Right atrium auricular region (tissue), 2 donors: ENCODE results near the gene MYPN. TPM values are rescaled to one million over a fixed set of nuclear protein-coding genes. Genes with fewer than 3 reads are reported as not detected.

Experiments used
- DNase-seq: peaks from one replicate; pipeline ENCODE4 v3.0.0-alpha.2; 2019; ENCODE audit warnings: low spot score
- H3K27ac ChIP-seq, 2 donors: fragments of 200-600 bp; sonication (generic); 1 replicate in 1 of 2; 2 replicates in 1 of 2; pipeline ENCODE4 v1.5.1; 2016 to 2019
- H3K27me3 ChIP-seq, 2 donors: fragments of 200-600 bp; sonication (generic); one replicate each; pipeline versions ENCODE4 v1.5.1 to v1.6.0; 2017 to 2019
- H3K36me3 ChIP-seq: fragments of 200-600 bp; sonication (generic); one replicate; pipeline ENCODE4 v1.5.1; 2016
- H3K4me1 ChIP-seq, 2 donors: fragments of 200-600 bp; sonication (generic); one replicate each; pipeline versions ENCODE4 v1.5.1 to v1.6.0; 2017 to 2019
- H3K4me3 ChIP-seq, 2 donors: fragments of 200-600 bp; sonication (generic); 1 replicate in 1 of 2; 2 replicates in 1 of 2; pipeline ENCODE4 v1.5.1; 2017 to 2019; ENCODE audit warnings: mild to moderate bottlenecking in 1 of 2, moderate library complexity in 1 of 2
- H3K9me3 ChIP-seq, 2 donors: fragments of 200-600 bp; sonication (generic); one replicate each; pipeline ENCODE4 v1.5.1; 2019
- CTCF ChIP-seq, 2 donors: fragments of 200-600 bp; sonication (generic); IDR thresholded peaks; one replicate each; pipeline ENCODE4 v1.5.1; 2019; ENCODE audit warnings: antibody characterized with exemption in 2 of 2
- total RNA-seq, 2 donors: library from RNA; depleted of rRNA; stranded (reverse); fragments of >200 nt; gene quantifications; one replicate each; pipeline ENCODE4 v1.1.0, GENCODE V29; 2016

MYPN gene
- total RNA-seq, 2 donors from 2014 or later: 93.5 to 145 TPM

DNA sequence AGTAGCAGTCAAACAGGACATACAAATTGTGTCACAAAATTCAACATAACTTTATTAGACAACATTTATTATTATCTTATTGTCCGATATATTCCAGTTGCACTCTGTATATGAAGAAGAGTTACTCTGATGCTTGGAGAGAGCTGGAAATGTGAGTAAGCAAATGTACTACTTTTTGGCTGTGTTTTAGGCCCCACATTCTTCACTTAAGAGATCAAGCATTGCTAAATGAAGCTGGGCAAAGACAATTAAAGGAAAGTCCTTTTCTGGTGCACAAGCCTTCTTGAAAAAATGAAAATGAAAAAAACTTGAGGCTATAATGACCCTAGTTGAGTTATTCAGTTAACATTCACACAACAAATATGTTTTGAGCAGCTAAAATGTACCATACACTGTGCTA is 26.1 kb downstream of the MYPN start:
- H3K27me3 ChIP-seq: no peaks in the 10 kb centered on the region
- no peaks in the 10 kb centered on the region for H3K36me3 ChIP-seq
- peaks cover 0 to 33% of the 10 kb centered on the region in 2 donors for H3K4me1 ChIP-seq
- no peak for TF ChIP-seq CTCF (IDR thresholded peaks at IDR 0.05)
- peak overlapping the region; percentile 75 to 94 for H3K27ac ChIP-seq
- DNase-seq: no peak
- no peaks in the 10 kb centered on the region for H3K9me3 ChIP-seq
- H3K4me3 ChIP-seq: no peak overlapping the region

- Histone ChIP-seq H3K27ac (peak overlapping the region; percentile 75 to 94), H3K4me1 (peaks cover 0 to 33% of the 10 kb centered on the region in 2 donors), H3K36me3 (no peaks in the 10 kb centered on the region), H3K4me3 (no peak overlapping the region), H3K9me3 (no peaks in the 10 kb centered on the region), H3K27me3 (no peaks in the 10 kb centered on the region)
- no peak for DNase-seq
- no peak for TF ChIP-seq CTCF (IDR thresholded peaks at IDR 0.05)
Observed at GRCh38 chr10:68135922-68136792, 26.9 kb downstream of the MYPN start.

GRCh38 chr10:68137171-68137570 is 27.9 kb downstream of the MYPN start:
- Histone ChIP-seq H3K27me3 (no peaks in the 10 kb centered on the region), H3K36me3 (no peaks in the 10 kb centered on the region), H3K4me1 (peaks cover 0 to 33% of the 10 kb centered on the region in 2 donors), H3K9me3 (no peaks in the 10 kb centered on the region), H3K27ac (peak overlapping the region; percentile 12 to 94), H3K4me3 (no peak overlapping the region)
- DNase-seq: no peak
- no peak for TF ChIP-seq CTCF (IDR thresholded peaks at IDR 0.05)

GRCh38 chr10:68138526-68138925 is 29.2 kb downstream of the MYPN start:
- Histone ChIP-seq H3K36me3 (no peaks in the 10 kb centered on the region), H3K9me3 (no peaks in the 10 kb centered on the region), H3K4me1 (peaks cover 0 to 28% of the 10 kb centered on the region in 2 donors), H3K27ac (peak overlapping the region in 1 of 2 donors; percentile 94), H3K27me3 (no peaks in the 10 kb centered on the region), H3K4me3 (no peak overlapping the region)
- TF ChIP-seq CTCF (IDR thresholded peaks at IDR 0.05): no peak
- no peak for DNase-seq

- peaks cover 0 to 27% of the 10 kb centered on the region in 2 donors for H3K4me1 ChIP-seq
- H3K36me3 ChIP-seq: peaks cover 10% of the 10 kb centered on the region
- H3K27me3 ChIP-seq: no peaks in the 10 kb centered on the region
- H3K4me3 ChIP-seq: no peak overlapping the region
- no peaks in the 10 kb centered on the region for H3K9me3 ChIP-seq
- DNase-seq: no peak
- peak overlapping the region; percentile 24 to 94 for H3K27ac ChIP-seq
- TF ChIP-seq CTCF (IDR thresholded peaks at IDR 0.05): no peak
Observed at GRCh38 chr10:68139448-68140272, 30.4 kb downstream of the MYPN start.
